HG03520 (cell line): ENCODE results near the gene RNF213.
"Not testable (repeated sequence)": the region's sequence is repeated elsewhere in the genome, so short reads cannot be mapped to it uniquely, and the experiment has no call there.

Experiments
- ATAC-seq: cut with Tn5 transposase; IDR thresholded peaks from one replicate; pipeline ENCODE4 v1.9.1; 2021; ENCODE audit warnings: mild to moderate bottlenecking, moderate library complexity; ENCODE audit not compliant: unreplicated experiment

The RNF213 gene

GRCh38 chr17:80291691-80292487 lies 31.2 kb downstream of the RNF213 start:
- ATAC-seq: no peak

- no peak for ATAC-seq
Measured at GRCh38 chr17:80292521-80292971, 31.9 kb downstream of the RNF213 start.

- no peak for ATAC-seq
Measured at GRCh38 chr17:80294210-80294609, 33.6 kb downstream of the RNF213 start.

GRCh38 chr17:80294653-80295052 lies 34.0 kb downstream of the RNF213 start:
- no peak for ATAC-seq

- ATAC-seq: no peak
Measured at GRCh38 chr17:80295146-80295545, 34.5 kb downstream of the RNF213 start.

- ATAC-seq: no peak
Measured at GRCh38 chr17:80295559-80295958, 34.9 kb downstream of the RNF213 start.

- ATAC-seq: no peak
Measured at GRCh38 chr17:80296221-80296620, 35.6 kb downstream of the RNF213 start.

GRCh38 chr17:80297996-80298560 lies 37.4 kb downstream of the RNF213 start:
- no peak for ATAC-seq

GRCh38 chr17:80299350-80300100 lies 38.9 kb downstream of the RNF213 start:
- ATAC-seq: not testable (repeated sequence)

- not testable (repeated sequence) for ATAC-seq
Measured at GRCh38 chr17:80300756-80301155, 40.1 kb downstream of the RNF213 start.

GRCh38 chr17:80303824-80304223 lies 43.2 kb downstream of the RNF213 start:
- ATAC-seq: no peak

- no peak for ATAC-seq
Measured at GRCh38 chr17:80307994-80308691, 47.5 kb downstream of the RNF213 start.

- no peak for ATAC-seq
Measured at GRCh38 chr17:80308692-80309517, 48.3 kb downstream of the RNF213 start.

- ATAC-seq: no peak
Measured at GRCh38 chr17:80311216-80311827, 50.7 kb downstream of the RNF213 start.

- no peak for ATAC-seq
Measured at GRCh38 chr17:80312621-80313135, 52.0 kb downstream of the RNF213 start.

- ATAC-seq: no peak
Measured at GRCh38 chr17:80313160-80313829, 52.6 kb downstream of the RNF213 start.

- ATAC-seq: not testable (repeated sequence)
Measured at GRCh38 chr17:80313946-80314345, 53.3 kb downstream of the RNF213 start.

GRCh38 chr17:80315517-80316182 lies 55.0 kb downstream of the RNF213 start:
- ATAC-seq: no peak
